GM23248 (cell line): ENCODE data around the gene C19orf33. TPM values are rescaled to one million over a fixed set of nuclear protein-coding genes. Genes with fewer than 3 reads are reported as not detected.

Experiments used
- DNase-seq: peaks from one replicate; pipeline ENCODE4 v3.0.0-alpha.2; 2015
- H2AFZ ChIP-seq: fragments of 200-600 bp; sonication (generic); 2 replicates; pipeline ENCODE4 v1.6.1; 2016; ENCODE audit warnings: antibody characterized with exemption
- H3F3A ChIP-seq: fragments of 200-600 bp; sonication (generic); 2 replicates; pipeline ENCODE4 v1.6.1; 2016; ENCODE audit warnings: mild to moderate bottlenecking, antibody characterized with exemption, mixed run types; ENCODE audit not compliant: insufficient read depth
- H3K27ac ChIP-seq: fragments of 200-600 bp; sonication (generic); 2 replicates; pipeline ENCODE4 v1.5.1; 2016; ENCODE audit warnings: mild to moderate bottlenecking
- H3K27me3 ChIP-seq: fragments of 200-600 bp; sonication (generic); replicated peaks from 2 replicates; pipeline ENCODE4 v1.6.1; 2016; ENCODE audit warnings: mild to moderate bottlenecking; ENCODE audit not compliant: insufficient read depth
- H3K36me3 ChIP-seq: fragments of 200-600 bp; sonication (generic); 2 replicates; pipeline ENCODE4 v1.6.1; 2016; ENCODE audit warnings: low read depth, mild to moderate bottlenecking
- H3K4me1 ChIP-seq: fragments of 200-600 bp; sonication (generic); 2 replicates; pipeline ENCODE4 v1.6.1; 2016; ENCODE audit warnings: mild to moderate bottlenecking; ENCODE audit not compliant: insufficient read depth
- H3K4me2 ChIP-seq: fragments of 200-600 bp; sonication (generic); one replicate; pipeline ENCODE4 v1.6.1; 2016; ENCODE audit warnings: mild to moderate bottlenecking; ENCODE audit not compliant: unreplicated experiment
- H3K4me3 ChIP-seq: fragments of 200-600 bp; sonication (generic); 2 replicates; pipeline ENCODE4 v1.5.1; 2016; ENCODE audit warnings: mild to moderate bottlenecking
- H3K79me2 ChIP-seq: fragments of 200-600 bp; sonication (generic); 2 replicates; pipeline ENCODE4 v1.6.1; 2016; ENCODE audit warnings: mild to moderate bottlenecking; ENCODE audit not compliant: insufficient read depth
- H3K9ac ChIP-seq: fragments of 200-600 bp; sonication (generic); 2 replicates; pipeline ENCODE4 v1.6.1; 2016; ENCODE audit warnings: mild to moderate bottlenecking
- H3K9me2 ChIP-seq: fragments of 200-600 bp; sonication (generic); 2 replicates; pipeline ENCODE4 v1.6.1; 2016; ENCODE audit warnings: mixed run types, mild to moderate bottlenecking, moderate library complexity; ENCODE audit not compliant: insufficient read depth
- H3K9me3 ChIP-seq: fragments of 200-600 bp; sonication (generic); one replicate; pipeline ENCODE4 v1.6.1; 2017; ENCODE audit warnings: low read depth
- H4K20me1 ChIP-seq: fragments of 200-600 bp; sonication (generic); 2 replicates; pipeline ENCODE4 v1.6.0; 2016; ENCODE audit not compliant: insufficient read depth
- EZH2 ChIP-seq: fragments of 200-600 bp; sonication (generic); IDR thresholded peaks from 2 replicates; pipeline ENCODE4 v1.6.1; 2018; ENCODE audit warnings: antibody characterized with exemption, mild to moderate bottlenecking; ENCODE audit not compliant: insufficient read depth, poor library complexity, severe bottlenecking
- EZH2phosphoT487 ChIP-seq: fragments of 200-600 bp; sonication (generic); IDR thresholded peaks from 2 replicates; pipeline ENCODE4 v1.6.1; 2018; ENCODE audit warnings: antibody characterized with exemption, moderate library complexity, mild to moderate bottlenecking, low read depth; ENCODE audit not compliant: insufficient read depth
- WGBS, 2 experiments: methylation state at CpG; one replicate each; pipeline ENCODE4 v1.1.6; 2015 to 2017; ENCODE audit warnings: low lambda C conversion rate in 2 of 2, low coverage in 1 of 2; ENCODE audit errors: missing lambda C conversion rate in 2 of 2; 5-methylcytosine and 5-hydroxymethylcytosine counted together
- in situ Hi-C: fragments of 300-500 bp; cut with MboI; formaldehyde crosslinking; loops from 2 replicates; pipeline ENCODE4 v1.15.0; 2020
- polyA plus RNA-seq: library from polyadenylated mRNA; unstranded; fragments of >200 nt; fragmentation: Nextera tagmentation; extraction: Ambion mirVana; gene quantifications from 2 replicates; pipeline ENCODE4 v1.2.1, GENCODE V29; 2016
- total RNA-seq: library from RNA; depleted of rRNA; stranded (reverse); fragments of >200 nt; shearing (Covaris generic); gene quantifications from 2 replicates; pipeline ENCODE4 v1.2.3, GENCODE V29; 2014

Gene C19orf33
- total and polyA plus RNA-seq, 2 experiments from 2014 or later: not detected

DNA sequence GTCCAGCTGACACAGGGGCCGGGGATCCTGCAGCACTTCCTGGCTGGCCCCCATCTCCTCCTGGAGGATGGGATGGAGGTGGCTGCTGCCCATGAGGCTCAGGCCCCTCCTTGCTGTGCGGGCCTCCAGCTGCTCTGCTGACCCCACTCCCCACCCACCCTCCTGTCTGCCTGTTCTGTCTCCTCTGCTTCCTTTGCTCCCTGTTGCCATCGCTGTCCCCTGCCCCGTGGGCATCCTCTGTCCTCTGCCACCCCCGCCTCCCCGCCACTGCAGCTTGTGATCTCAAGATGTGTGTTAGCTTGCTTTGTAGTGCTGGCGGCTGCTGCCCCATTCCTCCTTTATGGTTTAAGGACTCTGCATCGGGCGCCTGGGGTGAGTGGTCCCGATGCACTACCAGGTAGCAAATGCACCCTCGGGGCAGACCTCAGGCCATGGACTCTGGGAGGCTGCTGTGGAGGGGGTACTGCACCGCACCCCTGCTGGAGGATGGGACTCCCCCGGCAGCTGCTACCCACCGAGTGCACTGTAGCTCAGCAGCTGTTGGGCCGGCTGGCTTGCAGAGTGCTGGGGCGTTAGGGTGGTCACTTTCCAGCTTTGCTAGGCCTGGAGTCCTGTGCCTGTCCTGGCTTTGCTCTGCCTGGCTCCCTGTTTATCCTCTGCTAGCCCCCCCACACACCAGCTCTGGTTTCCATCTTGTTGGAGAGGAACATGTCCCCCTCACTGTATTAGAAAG is 15.8 kb upstream of the C19orf33 start:
- no peak overlapping the region for H3K4me3 ChIP-seq
- no peak overlapping the region for H3K4me2 ChIP-seq
- H2AFZ ChIP-seq: no peak overlapping the region
- no peaks in the 10 kb centered on the region for H3K9me3 ChIP-seq
- DNase-seq: no peak
- no peaks in the 10 kb centered on the region for H3K79me2 ChIP-seq
- in situ Hi-C loops: no loop called here
- no peak overlapping the region for H3K9ac ChIP-seq
- H3K27ac ChIP-seq: no peak overlapping the region
- no peaks in the 10 kb centered on the region for H3K9me2 ChIP-seq
- no peaks in the 10 kb centered on the region for H4K20me1 ChIP-seq
- 83% methylated on average over 16 of the region's 16 CpGs for whole genome bisulfite sequencing, 2 experiments
- peaks cover 31% of the 10 kb centered on the region for H3K4me1 ChIP-seq
- TF ChIP-seq EZH2: no peak
- no peak for TF ChIP-seq EZH2phosphoT487
- H3K27me3 ChIP-seq: no peaks in the 10 kb centered on the region
- H3K36me3 ChIP-seq: no peaks in the 10 kb centered on the region
- H3F3A ChIP-seq: 0 out of 2 replicates have a peak, but pooled peaks cover 6% of the 10 kb centered on the region

DNA sequence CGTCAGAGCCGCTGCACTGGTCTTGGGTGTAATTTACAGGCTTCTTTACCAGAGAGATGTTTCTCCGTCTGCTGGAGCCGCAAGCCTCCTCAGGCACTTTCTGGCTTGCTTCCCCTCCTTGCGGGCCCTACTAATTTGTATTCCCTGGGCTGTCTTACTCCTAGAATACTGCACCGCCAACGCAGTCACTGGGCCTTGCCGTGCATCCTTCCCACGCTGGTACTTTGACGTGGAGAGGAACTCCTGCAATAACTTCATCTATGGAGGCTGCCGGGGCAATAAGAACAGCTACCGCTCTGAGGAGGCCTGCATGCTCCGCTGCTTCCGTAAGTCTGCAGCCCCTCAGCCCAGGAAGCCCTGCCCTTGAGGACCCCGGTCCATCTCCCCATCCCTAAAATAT is 14.1 kb upstream of the C19orf33 start:
- Histone ChIP-seq H3K27ac (peak overlapping the region; percentile 62), H3F3A (0 out of 2 replicates have a peak, but pooled peaks cover 6% of the 10 kb centered on the region), H3K9ac (peak overlapping the region; percentile 57), H3K79me2 (no peaks in the 10 kb centered on the region), H3K27me3 (no peaks in the 10 kb centered on the region), H4K20me1 (no peaks in the 10 kb centered on the region), H3K9me3 (no peaks in the 10 kb centered on the region), H3K4me1 (peaks cover 30% of the 10 kb centered on the region), H3K4me3 (no peak overlapping the region), H3K4me2 (peak overlapping the region; percentile 44), H3K9me2 (no peaks in the 10 kb centered on the region), H2AFZ (no peak overlapping the region), H3K36me3 (no peaks in the 10 kb centered on the region)
- in situ Hi-C loops: no loop called here
- 96% methylated on average over 15 of the region's 15 CpGs for WGBS, 2 experiments
- no peak for TF ChIP-seq EZH2phosphoT487
- no peak for DNase-seq

DNA sequence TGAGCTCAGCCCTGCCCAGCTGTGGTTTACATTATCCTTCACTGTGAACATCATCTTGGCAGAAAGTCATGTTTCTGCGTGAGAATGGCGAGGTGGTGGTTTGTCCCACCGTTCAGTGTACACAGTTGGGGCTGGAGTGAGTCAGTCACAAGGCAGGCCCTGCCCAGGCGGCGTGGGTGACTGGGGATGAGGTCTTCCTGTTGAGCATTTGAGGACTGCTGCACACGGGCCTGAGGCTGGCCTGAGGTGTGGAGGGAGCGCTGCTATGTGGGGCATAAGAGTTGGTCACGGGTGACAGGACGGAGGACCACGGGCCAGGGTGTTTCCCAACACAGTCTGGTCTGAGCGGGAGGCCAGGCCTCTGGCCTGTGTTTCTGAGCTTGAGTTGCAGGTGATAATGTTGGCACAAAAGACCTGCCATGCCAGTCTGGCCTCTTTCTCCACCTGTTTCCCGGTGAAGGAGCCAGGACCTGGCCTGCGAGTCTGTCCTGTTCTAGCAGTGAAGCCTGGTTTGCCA is 13.4 kb upstream of the C19orf33 start:
- Histone ChIP-seq H3K9me3 (no peaks in the 10 kb centered on the region), H2AFZ (no peak overlapping the region), H3F3A (0 out of 2 replicates have a peak, but pooled peaks cover 6% of the 10 kb centered on the region), H3K79me2 (no peaks in the 10 kb centered on the region), H3K36me3 (no peaks in the 10 kb centered on the region), H3K9ac (peak overlapping the region; percentile 57), H3K9me2 (no peaks in the 10 kb centered on the region), H3K4me3 (no peak overlapping the region), H3K4me2 (peak overlapping the region; percentile 46), H3K27ac (peak overlapping the region; percentile 62), H3K4me1 (peaks cover 22% of the 10 kb centered on the region), H3K27me3 (no peaks in the 10 kb centered on the region), H4K20me1 (no peaks in the 10 kb centered on the region)
- 38 to 41% methylated on average over 13 of the region's 13 CpGs for WGBS, 2 experiments
- in situ Hi-C loops: no loop called here
- no peak for TF ChIP-seq EZH2
- TF ChIP-seq EZH2phosphoT487: no peak
- DNase-seq: peak; percentile 98

DNA sequence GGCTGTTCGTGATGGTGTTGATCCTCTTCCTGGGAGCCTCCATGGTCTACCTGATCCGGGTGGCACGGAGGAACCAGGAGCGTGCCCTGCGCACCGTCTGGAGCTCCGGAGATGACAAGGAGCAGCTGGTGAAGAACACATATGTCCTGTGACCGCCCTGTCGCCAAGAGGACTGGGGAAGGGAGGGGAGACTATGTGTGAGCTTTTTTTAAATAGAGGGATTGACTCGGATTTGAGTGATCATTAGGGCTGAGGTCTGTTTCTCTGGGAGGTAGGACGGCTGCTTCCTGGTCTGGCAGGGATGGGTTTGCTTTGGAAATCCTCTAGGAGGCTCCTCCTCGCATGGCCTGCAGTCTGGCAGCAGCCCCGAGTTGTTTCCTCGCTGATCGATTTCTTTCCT is 12.2 kb upstream of the C19orf33 start:
- Histone ChIP-seq H3K4me2 (no peak overlapping the region), H3K27ac (no peak overlapping the region), H3K9me3 (no peaks in the 10 kb centered on the region), H4K20me1 (no peaks in the 10 kb centered on the region), H3K36me3 (no peaks in the 10 kb centered on the region), H3K4me1 (peaks cover 16% of the 10 kb centered on the region), H3K4me3 (no peak overlapping the region), H3K9ac (no peak overlapping the region), H3K79me2 (no peaks in the 10 kb centered on the region), H2AFZ (peak overlapping the region; percentile 37; the same call in 1 of the 2 replicates), H3K9me2 (no peaks in the 10 kb centered on the region), H3F3A (no peaks in the 10 kb centered on the region), H3K27me3 (no peaks in the 10 kb centered on the region)
- TF ChIP-seq EZH2phosphoT487 (no peak), EZH2 (no peak)
- no peak for DNase-seq
- in situ Hi-C loops: no loop called here
- WGBS, 2 experiments: 75 to 77% methylated on average over 15 of the region's 15 CpGs
